Endothelial cell (in vitro differentiated cells): Measurements from ENCODE around the gene ZNF133. TPM values are rescaled to one million over a fixed set of nuclear protein-coding genes. Genes with fewer than 3 reads are reported as not detected.

Experiments used
- DNase-seq: peaks from one replicate; pipeline ENCODE4 v3.0.0; 2021; ENCODE audit warnings: low spot score
- H3K27ac Mint-ChIP-seq: one replicate; pipeline ENCODE4 v1.8.0; 2021; ENCODE audit warnings: mixed read lengths, inconsistent platforms; ENCODE audit not compliant: unreplicated experiment
- H3K27me3 Mint-ChIP-seq: one replicate; pipeline ENCODE4 v1.8.0; 2021; ENCODE audit warnings: mild to moderate bottlenecking, moderate library complexity, mixed read lengths, inconsistent platforms; ENCODE audit not compliant: unreplicated experiment
- H3K36me3 Mint-ChIP-seq: one replicate; pipeline ENCODE4 v1.8.0; 2021; ENCODE audit warnings: mild to moderate bottlenecking, low read depth, mixed read lengths, inconsistent platforms; ENCODE audit not compliant: unreplicated experiment
- H3K4me1 Mint-ChIP-seq: one replicate; pipeline ENCODE4 v1.8.0; 2021; ENCODE audit warnings: mild to moderate bottlenecking, mixed read lengths, inconsistent platforms; ENCODE audit not compliant: unreplicated experiment
- H3K4me3 Mint-ChIP-seq: one replicate; pipeline ENCODE4 v1.8.0; 2021; ENCODE audit warnings: mild to moderate bottlenecking, mixed read lengths, inconsistent platforms; ENCODE audit not compliant: unreplicated experiment
- H3K9me3 Mint-ChIP-seq: one replicate; pipeline ENCODE4 v1.8.0; 2021; ENCODE audit warnings: mixed read lengths, inconsistent platforms; ENCODE audit not compliant: unreplicated experiment
- CTCF ChIP-seq: fragments of 200-600 bp; sonication (generic); IDR thresholded peaks from one replicate; pipeline ENCODE4 v1.5.0; 2021; ENCODE audit warnings: antibody characterized with exemption; ENCODE audit not compliant: unreplicated experiment
- total RNA-seq: library from RNA; stranded (reverse); fragmentation: NEBNext Ultra II Directional; extraction: Animal tissue kit (Norgen Biotek cat#: 25700); gene quantifications from one replicate; pipeline ENCODE4 v1.2.1, GENCODE V29; 2021; ENCODE audit not compliant: unreplicated experiment

ZNF133 gene
- total RNA-seq, 1 donor from 2014 or later, result 14.1 TPM

GRCh38 chr20:18258126-18258860, 30.0 kb upstream of the ZNF133 start:
- Mint-ChIP-seq H3K4me1 (peaks cover 5% of the 10 kb centered on the region), H3K4me3 (no peak overlapping the region), H3K9me3 (no peaks in the 10 kb centered on the region), H3K27ac (no peak overlapping the region), H3K27me3 (no peaks in the 10 kb centered on the region), H3K36me3 (no peaks in the 10 kb centered on the region)
- DNase-seq, result no peak
- no peak for TF ChIP-seq CTCF

- no peak for DNase-seq
- Mint-ChIP-seq H3K36me3 (no peaks in the 10 kb centered on the region), H3K27ac (no peak overlapping the region), H3K4me1 (peaks cover 10% of the 10 kb centered on the region), H3K9me3 (no peaks in the 10 kb centered on the region), H3K27me3 (no peaks in the 10 kb centered on the region), H3K4me3 (no peak overlapping the region)
- no peak for TF ChIP-seq CTCF
Observed at GRCh38 chr20:18259730-18260129, 28.6 kb upstream of the ZNF133 start.

- no peak for DNase-seq
- H3K4me1 Mint-ChIP-seq, result peaks cover 40% of the 10 kb centered on the region
- H3K4me3 Mint-ChIP-seq, result no peak overlapping the region
- H3K27ac Mint-ChIP-seq, result no peak overlapping the region
- TF ChIP-seq CTCF, result no peak
- H3K36me3 Mint-ChIP-seq, result no peaks in the 10 kb centered on the region
- peaks cover 3% of the 10 kb centered on the region for H3K27me3 Mint-ChIP-seq
- no peaks in the 10 kb centered on the region for H3K9me3 Mint-ChIP-seq
Observed at GRCh38 chr20:18263723-18264122, 24.6 kb upstream of the ZNF133 start.

- H3K36me3 Mint-ChIP-seq, result no peaks in the 10 kb centered on the region
- no peaks in the 10 kb centered on the region for H3K9me3 Mint-ChIP-seq
- H3K27ac Mint-ChIP-seq, result peak overlapping the region; percentile 93
- H3K4me3 Mint-ChIP-seq, result peak overlapping the region; percentile 79
- no peak for TF ChIP-seq CTCF
- H3K4me1 Mint-ChIP-seq, result peaks cover 40% of the 10 kb centered on the region
- no peak for DNase-seq
- H3K27me3 Mint-ChIP-seq, result peaks cover 3% of the 10 kb centered on the region
Observed at GRCh38 chr20:18265441-18265840, 22.9 kb upstream of the ZNF133 start.

- Mint-ChIP-seq H3K9me3 (no peaks in the 10 kb centered on the region), H3K27ac (peak overlapping the region; percentile 30), H3K4me3 (no peak overlapping the region), H3K27me3 (peaks cover 4% of the 10 kb centered on the region), H3K4me1 (peaks cover 40% of the 10 kb centered on the region), H3K36me3 (no peaks in the 10 kb centered on the region)
- DNase-seq, result no peak
- TF ChIP-seq CTCF, result no peak
Observed at GRCh38 chr20:18266282-18266681, 22.0 kb upstream of the ZNF133 start.
